VCaP (cell line): Measurements from ENCODE around the gene FRK.

Experiments
- H3K27ac ChIP-seq: fragments of 450-650 bp; 2 replicates; pipeline ENCODE4 v1.5.1; 2017
- CTCF ChIP-seq: fragments of 450-650 bp; conservative IDR thresholded peaks from 2 replicates; pipeline ENCODE4 v1.5.1; 2017; ENCODE audit warnings: mild to moderate bottlenecking, moderate library complexity

The FRK gene

DNA sequence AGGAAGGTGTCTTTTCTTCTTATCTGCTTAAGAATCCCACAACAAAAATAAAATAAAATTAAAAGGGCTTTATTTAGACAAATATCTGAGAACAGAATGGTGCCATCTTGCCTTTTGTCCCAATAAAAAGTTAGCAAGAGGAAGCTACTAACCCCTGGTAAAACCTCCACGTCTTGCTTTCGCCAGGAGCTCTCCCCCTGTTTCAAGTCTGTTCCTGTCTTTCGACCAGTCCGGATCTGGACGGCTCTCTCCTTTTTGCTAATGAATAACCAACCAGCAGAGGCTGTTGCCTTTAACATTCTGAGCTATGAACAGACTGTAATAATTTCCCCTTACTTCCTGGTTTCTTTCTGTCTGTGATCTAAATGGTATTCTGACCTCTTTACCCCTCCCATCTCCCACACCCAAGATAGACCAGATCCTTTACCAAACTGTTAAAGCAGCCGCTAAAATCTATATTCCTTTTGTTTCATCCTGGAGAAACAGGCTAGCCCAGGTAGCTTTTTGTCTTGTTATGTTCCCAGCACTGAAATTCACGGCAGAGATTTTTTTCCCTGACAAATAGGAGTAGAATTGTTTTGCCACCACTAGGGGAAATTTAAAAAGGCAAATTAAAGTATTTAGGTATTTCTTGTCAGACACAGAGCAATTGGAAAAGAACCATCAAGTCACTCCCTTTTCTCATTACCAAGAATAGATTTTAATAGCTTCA lies at the start of gene FRK:
TSS of gene FRK (minus strand) at position 320 of the 712 bp plus-strand sequence. CDS start 580 bp downstream, outside the sequence.
- peak within 1 kb of the TSS; percentile 94 for H3K27ac ChIP-seq
- peak; percentile 63 for TF ChIP-seq CTCF

DNA sequence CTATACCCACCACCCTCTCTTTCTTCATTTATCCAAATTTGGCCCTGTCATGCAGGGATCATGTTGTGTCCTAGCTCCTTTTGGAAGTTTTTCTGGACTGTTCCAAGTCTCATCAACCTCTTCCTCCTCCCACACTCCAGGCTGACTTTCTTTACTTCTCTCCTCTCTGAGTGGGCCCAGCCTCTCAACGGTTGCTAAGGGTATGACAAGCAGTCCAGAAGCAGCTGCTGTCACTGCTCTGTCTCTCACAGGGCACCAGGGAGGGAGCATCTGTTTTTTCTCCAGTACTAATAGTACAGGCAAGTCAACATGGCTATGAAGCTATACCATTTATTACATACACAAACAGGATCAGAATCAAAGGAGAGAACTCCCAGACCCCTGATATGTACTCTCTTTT lies 48.1 kb upstream of the FRK start:
- no peak for TF ChIP-seq CTCF
- peak overlapping the region; percentile 95; the same call in 1 of the 2 replicates for H3K27ac ChIP-seq

DNA sequence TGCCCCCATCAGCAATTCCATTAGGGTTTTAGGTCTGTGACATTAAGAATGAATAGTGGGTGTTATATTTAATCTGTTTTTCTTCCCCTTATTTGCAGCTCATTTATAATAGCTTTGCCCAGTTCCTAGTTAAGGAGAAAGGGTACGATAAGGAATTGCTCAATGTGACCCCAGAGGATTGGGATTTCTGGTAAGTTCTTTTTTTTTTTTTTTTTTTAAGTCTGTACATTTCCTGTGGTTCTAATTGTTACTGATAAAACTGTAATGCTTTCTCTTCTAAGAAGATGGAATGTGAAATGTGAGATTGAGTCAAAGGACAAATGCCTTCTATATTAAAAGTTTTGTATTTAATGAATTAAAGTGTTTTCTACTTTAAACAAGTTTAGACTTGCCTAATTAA lies 45.5 kb upstream of the FRK start:
- no peak for TF ChIP-seq CTCF
- peak overlapping the region; percentile 47; the same call in 1 of the 2 replicates for H3K27ac ChIP-seq

GRCh38 chr6:116105247-116105646 lies 44.6 kb upstream of the FRK start:
- peak overlapping the region; percentile 13; the same call in 1 of the 2 replicates for H3K27ac ChIP-seq

DNA sequence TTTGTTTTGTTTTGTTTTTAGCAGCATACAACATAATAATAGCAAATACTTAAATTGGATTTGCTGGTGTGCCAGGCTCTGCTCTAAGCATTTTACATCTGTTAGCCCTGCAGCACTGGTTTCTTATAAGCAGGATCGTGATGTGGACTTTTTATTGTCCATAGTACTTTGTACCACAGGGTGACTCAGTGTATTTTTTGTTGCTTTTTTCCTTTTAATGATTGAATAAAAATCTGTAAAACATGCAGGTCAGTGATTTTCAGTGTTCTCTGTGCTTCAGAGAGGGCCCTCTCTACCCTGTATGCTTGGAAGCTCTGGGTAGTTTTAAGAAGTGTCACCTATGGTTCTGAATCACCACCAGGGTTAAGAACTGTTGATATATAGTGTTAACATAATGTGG lies 43.9 kb upstream of the FRK start:
- TF ChIP-seq CTCF: no peak
- peak overlapping the region; percentile 13; the same call in 1 of the 2 replicates for H3K27ac ChIP-seq

More at GRCh38 chr6:116105247-116105646, 44.6 kb upstream of the FRK start:
- TF ChIP-seq CTCF: no peak

GRCh38 chr6:116102873-116103272 lies 42.2 kb upstream of the FRK start:
- no peak for TF ChIP-seq CTCF
- peak overlapping the region; percentile 96 for H3K27ac ChIP-seq

DNA sequence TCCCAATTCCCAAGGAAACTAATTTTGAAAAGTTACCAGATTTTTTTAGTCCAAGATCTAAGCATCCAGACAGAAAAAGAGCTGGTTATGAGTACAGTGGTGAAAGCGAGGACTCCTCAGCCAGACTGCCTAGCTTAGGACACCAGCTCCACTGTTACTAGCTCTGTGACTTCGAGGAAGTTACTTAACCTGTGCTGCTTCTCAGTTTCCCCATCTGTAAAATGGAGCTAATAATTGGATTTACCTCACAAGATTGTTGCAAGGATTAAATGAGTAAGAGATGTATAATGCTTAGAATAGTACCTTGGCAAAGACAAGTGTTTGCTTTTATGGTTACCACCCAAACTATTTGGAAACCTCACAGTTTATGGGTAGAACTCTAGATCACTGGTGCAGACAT lies 41.1 kb upstream of the FRK start:
- TF ChIP-seq CTCF: no peak
- peak overlapping the region; percentile 96 for H3K27ac ChIP-seq
